HEK293T (cell line): ENCODE measurements around the gene PEA15.

Source experiments
- CTCF ChIA-PET: fragments of 350-600 bp; formaldehyde crosslinking; extraction: SDS; loops from one replicate; lab custom pipeline; 2021; ENCODE audit warnings: antibody characterized with exemption, inconsistent platforms; lab: Yijun Ruan, JAX
- POLR2A ChIA-PET: fragments of 350-600 bp; formaldehyde crosslinking; extraction: SDS; loops from one replicate; lab custom pipeline; 2020; ENCODE audit warnings: antibody characterized with exemption, inconsistent platforms; lab: Yijun Ruan, JAX
- DNase-seq: peaks from one replicate; pipeline ENCODE4 v3.0.0; 2012; ENCODE audit warnings: mixed read lengths; ENCODE audit errors: extremely low spot score
- ARNT ChIP-seq: fragments of 450-650 bp; IDR thresholded peaks from 2 replicates; pipeline ENCODE4 v1.6.1; 2017; ENCODE audit warnings: mild to moderate bottlenecking
- BHLHE40 ChIP-seq: fragments of 450-650 bp; IDR thresholded peaks from 2 replicates; pipeline ENCODE4 v1.6.1; 2016; ENCODE audit warnings: mild to moderate bottlenecking, moderate library complexity, borderline replicate concordance
- CTBP1 ChIP-seq: fragments of 450-650 bp; IDR thresholded peaks from 2 replicates; pipeline ENCODE4 v1.6.1; 2016; ENCODE audit warnings: borderline replicate concordance
- ELF4 ChIP-seq: fragments of 450-650 bp; IDR thresholded peaks from 2 replicates; pipeline ENCODE4 v1.6.1; 2017; ENCODE audit warnings: antibody characterized with exemption
- FOXA1 ChIP-seq: fragments of 450-650 bp; IDR thresholded peaks from 2 replicates; pipeline ENCODE4 v1.6.1; 2016; ENCODE audit warnings: mild to moderate bottlenecking
- FOXK2 ChIP-seq: fragments of 450-650 bp; IDR thresholded peaks from 2 replicates; pipeline ENCODE4 v1.6.1; 2016; ENCODE audit warnings: mild to moderate bottlenecking
- FOXM1 ChIP-seq: fragments of 450-650 bp; IDR thresholded peaks from 2 replicates; pipeline ENCODE4 v1.6.1; 2017; ENCODE audit warnings: mild to moderate bottlenecking, borderline replicate concordance
- HDGF ChIP-seq: fragments of 450-650 bp; IDR thresholded peaks from 2 replicates; pipeline ENCODE4 v1.6.1; 2017; ENCODE audit warnings: antibody characterized with exemption, borderline replicate concordance
- L3MBTL2 ChIP-seq: fragments of 450-650 bp; conservative IDR thresholded peaks from 2 replicates; pipeline ENCODE4 v1.6.1; 2016; ENCODE audit warnings: mild to moderate bottlenecking
- LEF1 ChIP-seq: fragments of 450-650 bp; IDR thresholded peaks from 2 replicates; pipeline ENCODE4 v1.6.1; 2017; ENCODE audit warnings: mild to moderate bottlenecking, borderline replicate concordance
- NFRKB ChIP-seq: fragments of 450-650 bp; IDR thresholded peaks from 2 replicates; pipeline ENCODE4 v1.6.1; 2016; ENCODE audit warnings: mild to moderate bottlenecking, moderate library complexity
- PKNOX1 ChIP-seq: fragments of 450-650 bp; IDR thresholded peaks from 2 replicates; pipeline ENCODE4 v1.6.1; 2016
- SP1 ChIP-seq: fragments of 450-650 bp; IDR thresholded peaks from 2 replicates; pipeline ENCODE4 v1.6.1; 2017
- SUZ12 ChIP-seq: fragments of 450-650 bp; IDR thresholded peaks from 2 replicates; pipeline ENCODE4 v1.6.1; 2016; ENCODE audit warnings: mild to moderate bottlenecking
- TARDBP ChIP-seq: fragments of 450-650 bp; IDR thresholded peaks from 2 replicates; pipeline ENCODE4 v1.6.1; 2016
- ZNF384 ChIP-seq: fragments of 450-650 bp; IDR thresholded peaks from 2 replicates; pipeline ENCODE4 v1.6.1; 2016

The PEA15 gene

GRCh38 chr1:160188341-160188740 lies 16.8 kb upstream of the PEA15 start:
- TF ChIP-seq CTBP1: no peak
- TF ChIP-seq ZNF384: no peak
- DNase-seq: no peak
- ChIA-PET CTCF (interaction anchor here (1.6 kb wide), 1 partner anchor 64 kb away, joined by 4 read pairs; no protein-coding TSS in a partner anchor), POLR2A (no interaction called here)

GRCh38 chr1:160189649-160190625 lies 15.2 kb upstream of the PEA15 start, which contains the start of gene CASQ1:
CASQ1 (plus strand) TSS chr1:160190575; CDS start chr1:160190752, 177 bp downstream.
- POLR2A ChIA-PET: interaction anchor here (1.0 kb wide), 1 partner anchor 71 kb away, joined by 3 read pairs; no protein-coding TSS in a partner anchor

GRCh38 chr1:160191756-160192155 lies 13.4 kb upstream of the PEA15 start:
- TF ChIP-seq PKNOX1: no peak
- no peak for TF ChIP-seq ZNF384
- no peak for TF ChIP-seq SUZ12
- TF ChIP-seq LEF1: no peak
- TF ChIP-seq HDGF: no peak
- no peak for TF ChIP-seq CTBP1
- no peak for TF ChIP-seq L3MBTL2
- TF ChIP-seq FOXM1: no peak
- TF ChIP-seq ARNT: no peak
- no peak for TF ChIP-seq TARDBP
- TF ChIP-seq ELF4: no peak
- TF ChIP-seq SP1: no peak
- TF ChIP-seq BHLHE40: no peak
- TF ChIP-seq FOXK2: no peak
- TF ChIP-seq NFRKB: no peak
- TF ChIP-seq FOXA1: no peak
- POLR2A ChIA-PET: no interaction called here
- CTCF ChIA-PET: interaction anchor here (1.6 to 3.4 kb wide), 3 partner anchors 28 to 100 kb away, joined by 9 to 30 read pairs (median 16); no protein-coding TSS in a partner anchor
- no peak for DNase-seq

More at GRCh38 chr1:160189649-160190625, 15.2 kb upstream of the PEA15 start, which contains the start of gene CASQ1:
- DNase-seq: no peak
- TF ChIP-seq SP1 (no peak), SUZ12 (no peak), FOXK2 (no peak), HDGF (no peak), FOXM1 (no peak), ELF4 (no peak)
- CTCF ChIA-PET: interaction anchor here (1.2 to 3.4 kb wide), 4 partner anchors 9 to 101 kb away, joined by 3 to 30 read pairs (median 12); no protein-coding TSS in a partner anchor

- no peak for DNase-seq
- ChIA-PET CTCF (interaction anchor here (1.8 to 3.4 kb wide), 3 partner anchors 28 to 100 kb away, joined by 16 to 30 read pairs (median 29); no protein-coding TSS in a partner anchor), POLR2A (no interaction called here)
- no peak for TF ChIP-seq NFRKB
- no peak for TF ChIP-seq FOXM1
- no peak for TF ChIP-seq FOXA1
- TF ChIP-seq LEF1: no peak
- TF ChIP-seq SP1: no peak
- no peak for TF ChIP-seq BHLHE40
- TF ChIP-seq FOXK2: no peak
- TF ChIP-seq CTBP1: no peak
- no peak for TF ChIP-seq L3MBTL2
- TF ChIP-seq HDGF: no peak
- no peak for TF ChIP-seq ZNF384
- no peak for TF ChIP-seq PKNOX1
- no peak for TF ChIP-seq SUZ12
- no peak for TF ChIP-seq ELF4
- TF ChIP-seq ARNT: no peak
These were observed 12.9 kb upstream of the PEA15 start for GRCh38 chr1:160192234-160192633.

GRCh38 chr1:160193091-160193819 lies 11.9 kb upstream of the PEA15 start:
- DNase-seq: peak; percentile 92
- POLR2A ChIA-PET: interaction anchor here (0.9 to 1.1 kb wide), 5 partner anchors 9 to 92 kb away, joined by 3 to 7 read pairs (median 3); partner anchors contain the start of gene PEA15
- TF ChIP-seq CTBP1: no peak
- no peak for TF ChIP-seq ELF4
- TF ChIP-seq ARNT: no peak
- no peak for TF ChIP-seq BHLHE40
- no peak for TF ChIP-seq FOXK2
- TF ChIP-seq HDGF: no peak
- TF ChIP-seq PKNOX1: no peak
- no peak for TF ChIP-seq NFRKB
- no peak for TF ChIP-seq ZNF384
- no peak for TF ChIP-seq LEF1
- TF ChIP-seq TARDBP: no peak
- no peak for TF ChIP-seq FOXM1
- TF ChIP-seq FOXA1: no peak
- TF ChIP-seq SUZ12: no peak
- CTCF ChIA-PET: interaction anchor here (0.6 to 3.4 kb wide), 27 partner anchors 9 to 183 kb away, joined by 3 to 30 read pairs (median 4); partner anchors contain the start of gene PEX19
